ENCODE results near the gene BRCA1.
"Not testable (repeated sequence)": the region's sequence is repeated elsewhere in the genome, so short reads cannot be mapped to it uniquely, and the experiment has no call there.

The BRCA1 gene

DNA sequence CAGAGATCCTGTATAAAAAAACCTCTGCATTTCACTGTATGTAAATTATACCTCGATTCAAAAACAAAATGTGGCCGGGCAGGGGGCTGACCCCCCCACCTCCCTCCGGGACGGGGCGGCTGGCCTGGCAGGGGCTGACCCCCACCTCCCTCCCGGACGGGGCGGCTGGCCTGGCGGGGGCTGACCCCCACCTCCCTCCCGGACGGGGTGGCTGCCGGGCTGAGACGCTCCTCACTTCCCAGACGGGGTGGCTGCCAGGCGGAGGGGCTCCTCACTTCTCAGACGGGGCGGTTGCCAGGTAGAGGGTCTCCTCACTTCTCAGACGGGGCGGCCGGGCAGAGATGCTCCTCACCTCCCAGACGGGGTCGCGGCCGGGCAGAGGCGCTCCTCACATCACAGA is 34.1 kb upstream of the BRCA1 start:
- H3K9me3 ChIP-seq (ENCODE audit: insufficient read depth, low read depth, low read length); H3K4me2 ChIP-seq (ENCODE audit: low read length); H3K4me3 ChIP-seq (ENCODE audit: low read depth, low read length); H3K14ac ChIP-seq (ENCODE audit: low read length); H3K23ac ChIP-seq (ENCODE audit: low read length); H2AK5ac ChIP-seq (ENCODE audit: low read length); H3K79me1 ChIP-seq (ENCODE audit: low read length); H2AFZ ChIP-seq (ENCODE audit: insufficient read depth, low read length, poor library complexity); H3K4ac ChIP-seq (ENCODE audit: low read depth, low read length); H2BK5ac ChIP-seq (ENCODE audit: low read depth, low read length, poor library complexity); DNase-seq; H4K8ac ChIP-seq (ENCODE audit: low read depth, low read length); H3K79me2 ChIP-seq (ENCODE audit: control insufficient read depth, insufficient read depth, low read length, poor library complexity); H2BK12ac ChIP-seq (ENCODE audit: low read length); H3K27ac ChIP-seq (ENCODE audit: low read depth, low read length); H3K9ac ChIP-seq (ENCODE audit: low read length); H4K12ac ChIP-seq (ENCODE audit: low read depth, low read length); H3K4me1 ChIP-seq (ENCODE audit: control insufficient read depth in 1 of 2, insufficient read depth in 2 of 2, low read length in 2 of 2); H3K27me3 ChIP-seq (ENCODE audit: insufficient read depth, low read length); H2BK120ac ChIP-seq (ENCODE audit: insufficient read depth, low read length, poor library complexity); H4K91ac ChIP-seq (ENCODE audit: low read depth, low read length); H3K18ac ChIP-seq (ENCODE audit: low read length): not testable (repeated sequence)
- peaks cover 0 to 11% of the 10 kb centered on the region in 2 experiments for H3K36me3 ChIP-seq (ENCODE audit: control insufficient read depth in 1 of 2, insufficient read depth in 2 of 2, low read length in 2 of 2)
- WGBS (ENCODE audit: extremely low coverage, insufficient coverage, insufficient read length), result no CpG with 5 or more reads among the region's 25 CpGs

DNA sequence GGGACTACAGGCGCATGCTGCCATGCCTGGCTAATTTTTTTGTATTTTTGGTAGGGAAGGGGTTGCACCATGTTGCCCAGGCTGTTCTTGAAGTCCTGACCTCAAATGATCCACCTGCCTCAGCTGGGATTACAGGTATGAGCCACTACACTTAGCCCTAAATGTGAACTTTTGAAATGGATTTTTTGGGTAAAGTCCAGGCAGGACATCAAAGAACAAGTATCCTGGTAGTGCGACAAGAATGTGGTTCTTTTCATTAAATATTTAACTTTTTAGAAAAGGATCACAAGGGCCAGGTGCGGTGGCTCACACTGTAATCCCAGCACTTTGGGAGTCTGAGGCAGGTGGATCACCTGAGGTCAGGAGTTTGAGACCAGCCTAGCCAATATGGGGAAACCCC is 30.5 kb upstream of the BRCA1 start:
- Histone ChIP-seq H3K79me1 (ENCODE audit: low read length) (no peaks in the 10 kb centered on the region), H2AFZ (ENCODE audit: insufficient read depth, low read length, poor library complexity) (no peak overlapping the region), H3K4me1 (ENCODE audit: control insufficient read depth in 1 of 2, insufficient read depth in 2 of 2, low read length in 2 of 2) (no peaks in the 10 kb centered on the region), H2AK5ac (ENCODE audit: low read length) (no peak overlapping the region), H3K27me3 (ENCODE audit: insufficient read depth, low read length) (no peaks in the 10 kb centered on the region), H4K91ac (ENCODE audit: low read depth, low read length) (no peak overlapping the region), H3K9me3 (ENCODE audit: insufficient read depth, low read depth, low read length) (no peaks in the 10 kb centered on the region), H3K79me2 (ENCODE audit: control insufficient read depth, insufficient read depth, low read length, poor library complexity) (no peaks in the 10 kb centered on the region), H3K4me3 (ENCODE audit: low read depth, low read length) (no peak overlapping the region), H3K14ac (ENCODE audit: low read length) (no peak overlapping the region), H3K36me3 (ENCODE audit: control insufficient read depth in 1 of 2, insufficient read depth in 2 of 2, low read length in 2 of 2) (peaks cover 0 to 11% of the 10 kb centered on the region in 2 experiments), H4K12ac (ENCODE audit: low read depth, low read length) (no peak overlapping the region), H2BK5ac (ENCODE audit: low read depth, low read length, poor library complexity) (no peak overlapping the region), H3K9ac (ENCODE audit: low read length) (no peak overlapping the region), H3K4ac (ENCODE audit: low read depth, low read length) (no peak overlapping the region), H4K8ac (ENCODE audit: low read depth, low read length) (no peak overlapping the region), H2BK120ac (ENCODE audit: insufficient read depth, low read length, poor library complexity) (no peak overlapping the region), H3K23ac (ENCODE audit: low read length) (no peak overlapping the region), H2BK12ac (ENCODE audit: low read length) (no peak overlapping the region), H3K27ac (ENCODE audit: low read depth, low read length) (no peak overlapping the region), H3K4me2 (ENCODE audit: low read length) (no peak overlapping the region), H3K18ac (ENCODE audit: low read length) (no peak overlapping the region)
- DNase-seq, result no peak
- WGBS (ENCODE audit: extremely low coverage, insufficient coverage, insufficient read length), result no CpG with 5 or more reads among the region's 3 CpGs

GRCh38 chr17:43153197-43153835 is 28.2 kb upstream of the BRCA1 start:
- WGBS (ENCODE audit: extremely low coverage, insufficient coverage, insufficient read length), result no CpG with 5 or more reads among the region's 3 CpGs

DNA sequence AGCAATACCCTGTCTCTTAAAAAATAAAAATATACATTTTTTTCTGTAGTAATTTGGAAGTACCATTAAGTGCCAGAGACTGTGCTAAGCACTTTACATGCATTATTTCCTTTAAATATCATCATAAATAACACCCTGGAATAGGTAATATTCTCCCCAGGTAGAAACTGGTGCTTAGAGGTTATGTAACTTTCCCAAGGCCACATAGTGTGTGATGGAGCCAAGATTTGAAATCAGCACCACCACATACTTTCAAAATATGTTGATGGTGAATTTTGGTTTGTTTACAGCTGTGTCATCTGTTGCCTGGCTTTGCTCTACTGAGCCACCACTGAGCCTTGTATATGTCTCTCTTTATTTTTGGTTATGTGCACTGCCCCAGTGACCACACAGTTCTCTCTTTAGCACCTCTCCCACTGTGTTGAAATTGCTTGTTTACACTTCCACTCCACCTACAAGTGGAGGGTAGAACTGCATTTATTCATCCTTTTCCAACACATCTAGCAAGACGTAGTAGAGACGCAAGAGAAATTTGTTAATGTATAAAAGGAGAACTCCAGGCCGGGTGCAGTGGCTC is 26.8 kb upstream of the BRCA1 start:
- Histone ChIP-seq H3K27me3 (ENCODE audit: insufficient read depth, low read length) (no peaks in the 10 kb centered on the region), H2BK5ac (ENCODE audit: low read depth, low read length, poor library complexity) (no peak overlapping the region), H3K9ac (ENCODE audit: low read length) (no peak overlapping the region), H3K4me2 (ENCODE audit: low read length) (no peak overlapping the region), H2BK12ac (ENCODE audit: low read length) (no peak overlapping the region), H3K27ac (ENCODE audit: low read depth, low read length) (no peak overlapping the region), H3K36me3 (ENCODE audit: control insufficient read depth in 1 of 2, insufficient read depth in 2 of 2, low read length in 2 of 2) (peaks cover 0 to 3% of the 10 kb centered on the region in 2 experiments), H3K79me1 (ENCODE audit: low read length) (no peaks in the 10 kb centered on the region), H3K79me2 (ENCODE audit: control insufficient read depth, insufficient read depth, low read length, poor library complexity) (no peaks in the 10 kb centered on the region), H2AFZ (ENCODE audit: insufficient read depth, low read length, poor library complexity) (no peak overlapping the region), H3K4me1 (ENCODE audit: control insufficient read depth in 1 of 2, insufficient read depth in 2 of 2, low read length in 2 of 2) (no peaks in the 10 kb centered on the region), H3K14ac (ENCODE audit: low read length) (no peak overlapping the region), H4K91ac (ENCODE audit: low read depth, low read length) (no peak overlapping the region), H4K8ac (ENCODE audit: low read depth, low read length) (no peak overlapping the region), H2AK5ac (ENCODE audit: low read length) (no peak overlapping the region), H3K18ac (ENCODE audit: low read length) (no peak overlapping the region), H3K4me3 (ENCODE audit: low read depth, low read length) (no peak overlapping the region), H2BK120ac (ENCODE audit: insufficient read depth, low read length, poor library complexity) (no peak overlapping the region), H4K12ac (ENCODE audit: low read depth, low read length) (no peak overlapping the region), H3K23ac (ENCODE audit: low read length) (no peak overlapping the region), H3K9me3 (ENCODE audit: insufficient read depth, low read depth, low read length) (no peaks in the 10 kb centered on the region), H3K4ac (ENCODE audit: low read depth, low read length) (no peak overlapping the region)
- no CpG with 5 or more reads among the region's 3 CpGs for WGBS (ENCODE audit: extremely low coverage, insufficient coverage, insufficient read length)
- DNase-seq, result no peak

More at GRCh38 chr17:43153197-43153835, 28.2 kb upstream of the BRCA1 start:
- not testable (repeated sequence) for H3K14ac ChIP-seq (ENCODE audit: low read length); H3K36me3 ChIP-seq (ENCODE audit: control insufficient read depth in 1 of 2, insufficient read depth in 2 of 2, low read length in 2 of 2); H3K9me3 ChIP-seq (ENCODE audit: insufficient read depth, low read depth, low read length); H4K8ac ChIP-seq (ENCODE audit: low read depth, low read length); H4K12ac ChIP-seq (ENCODE audit: low read depth, low read length); H3K23ac ChIP-seq (ENCODE audit: low read length); H3K27ac ChIP-seq (ENCODE audit: low read depth, low read length); H3K18ac ChIP-seq (ENCODE audit: low read length); H3K4me2 ChIP-seq (ENCODE audit: low read length); H3K79me2 ChIP-seq (ENCODE audit: control insufficient read depth, insufficient read depth, low read length, poor library complexity); H2BK5ac ChIP-seq (ENCODE audit: low read depth, low read length, poor library complexity); H3K9ac ChIP-seq (ENCODE audit: low read length); H3K4ac ChIP-seq (ENCODE audit: low read depth, low read length); H3K27me3 ChIP-seq (ENCODE audit: insufficient read depth, low read length); H2AFZ ChIP-seq (ENCODE audit: insufficient read depth, low read length, poor library complexity); H2BK120ac ChIP-seq (ENCODE audit: insufficient read depth, low read length, poor library complexity); H4K91ac ChIP-seq (ENCODE audit: low read depth, low read length); DNase-seq; H3K4me3 ChIP-seq (ENCODE audit: low read depth, low read length); H3K79me1 ChIP-seq (ENCODE audit: low read length); H3K4me1 ChIP-seq (ENCODE audit: control insufficient read depth in 1 of 2, insufficient read depth in 2 of 2, low read length in 2 of 2); H2AK5ac ChIP-seq (ENCODE audit: low read length); H2BK12ac ChIP-seq (ENCODE audit: low read length)

All from trophoblast cell (in vitro differentiated cells and primary cell).